ENCODE data around the gene CNGB1. TPM values are rescaled to one million over a fixed set of nuclear protein-coding genes. Genes with fewer than 3 reads are reported as not detected.

The CNGB1 gene
- total RNA-seq, 2 experiments from 2014 or later = not detected

DNA sequence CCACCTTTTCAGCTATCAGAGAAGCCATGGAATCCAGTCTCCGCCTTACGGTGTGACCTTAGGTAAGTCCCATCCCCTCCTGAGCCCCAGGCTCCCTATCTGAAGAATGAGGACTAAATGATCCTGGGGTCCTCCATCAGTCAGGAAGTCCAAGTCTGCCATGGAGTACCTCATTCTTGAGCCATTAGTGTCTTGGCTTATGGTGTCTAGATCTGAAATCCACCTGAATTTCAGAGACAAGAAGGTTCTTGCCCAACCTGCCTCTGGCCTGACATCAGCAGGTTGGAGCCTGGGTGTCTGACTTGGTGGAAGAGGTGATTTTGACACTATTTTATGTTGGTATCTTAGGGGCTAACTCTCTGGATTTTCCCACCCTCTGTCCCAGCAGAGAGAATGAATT is 47.1 kb downstream of the CNGB1 start:
- no peaks in the 10 kb centered on the region for H3K4me1 Mint-ChIP-seq (ENCODE audit: low read depth)
- no peak overlapping the region for H3K27ac ChIP-seq (ENCODE audit: low read depth in 1 of 2, low read length in 2 of 2)
- H3K4me3 Mint-ChIP-seq = no peak overlapping the region

DNA sequence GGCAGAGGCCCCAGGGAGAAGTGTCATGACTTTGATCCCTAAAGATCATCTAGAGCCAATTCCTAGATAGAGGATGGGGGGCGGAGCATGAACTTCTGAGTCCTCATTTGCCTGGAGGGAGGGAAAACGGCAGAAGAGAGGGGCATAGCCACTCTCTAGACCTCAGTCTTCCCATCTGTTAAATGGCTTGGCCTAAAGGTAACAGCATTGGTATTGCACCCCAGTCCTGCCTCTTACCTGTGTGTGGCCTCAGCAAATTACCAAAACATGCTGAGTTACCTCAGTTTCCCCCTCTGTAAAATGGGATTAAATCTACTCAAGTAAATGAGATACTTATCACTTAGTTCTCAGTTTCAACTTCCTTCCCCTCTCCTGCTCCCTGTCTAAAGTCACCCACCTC is 47.5 kb downstream of the CNGB1 start:
- H3K36me3 Mint-ChIP-seq (ENCODE audit: low read depth) = no peaks in the 10 kb centered on the region
- H3K4me3 ChIP-seq (ENCODE audit: low read length) = no peak overlapping the region
- DNase-seq (no peak), ATAC-seq (ENCODE audit: poor library complexity) (no peak)
- POLR2A ChIA-PET = no interaction called here
- H3K4me1 Mint-ChIP-seq (ENCODE audit: low read depth) = no peaks in the 10 kb centered on the region
- intact Hi-C loops (cut with DNase I, micrococcal nuclease) = no loop called here
- peaks cover 0 to 4% of the 10 kb centered on the region in 2 experiments for H3K9me3 ChIP-seq (ENCODE audit: control insufficient read depth in 1 of 2, insufficient read depth in 1 of 2, low read length in 2 of 2)
- no peaks in the 10 kb centered on the region for H3K36me3 ChIP-seq (ENCODE audit: insufficient read depth, low read length)
- no peak overlapping the region for H3K27ac ChIP-seq (ENCODE audit: low read depth in 1 of 2, low read length in 2 of 2)
- TF ChIP-seq, protein P1, sequence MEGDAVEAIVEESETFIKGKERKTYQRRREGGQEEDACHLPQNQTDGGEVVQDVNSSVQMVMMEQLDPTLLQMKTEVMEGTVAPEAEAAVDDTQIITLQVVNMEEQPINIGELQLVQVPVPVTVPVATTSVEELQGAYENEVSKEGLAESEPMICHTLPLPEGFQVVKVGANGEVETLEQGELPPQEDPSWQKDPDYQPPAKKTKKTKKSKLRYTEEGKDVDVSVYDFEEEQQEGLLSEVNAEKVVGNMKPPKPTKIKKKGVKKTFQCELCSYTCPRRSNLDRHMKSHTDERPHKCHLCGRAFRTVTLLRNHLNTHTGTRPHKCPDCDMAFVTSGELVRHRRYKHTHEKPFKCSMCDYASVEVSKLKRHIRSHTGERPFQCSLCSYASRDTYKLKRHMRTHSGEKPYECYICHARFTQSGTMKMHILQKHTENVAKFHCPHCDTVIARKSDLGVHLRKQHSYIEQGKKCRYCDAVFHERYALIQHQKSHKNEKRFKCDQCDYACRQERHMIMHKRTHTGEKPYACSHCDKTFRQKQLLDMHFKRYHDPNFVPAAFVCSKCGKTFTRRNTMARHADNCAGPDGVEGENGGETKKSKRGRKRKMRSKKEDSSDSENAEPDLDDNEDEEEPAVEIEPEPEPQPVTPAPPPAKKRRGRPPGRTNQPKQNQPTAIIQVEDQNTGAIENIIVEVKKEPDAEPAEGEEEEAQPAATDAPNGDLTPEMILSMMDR (IDR thresholded peaks at IDR 0.05) = no peak
- H3K9me3 Mint-ChIP-seq = no peaks in the 10 kb centered on the region
- no peaks in the 10 kb centered on the region for H3K4me1 ChIP-seq (ENCODE audit: insufficient read depth, low read length)
- no peaks in the 10 kb centered on the region for H3K27me3 Mint-ChIP-seq
- CTCF ChIA-PET = no interaction called here
- no peak overlapping the region for H3K27ac Mint-ChIP-seq
- no peaks in the 10 kb centered on the region for H3K27me3 ChIP-seq (ENCODE audit: control insufficient read depth in 1 of 2, insufficient read depth in 2 of 2, low read length in 2 of 2)
- H3K4me3 Mint-ChIP-seq = no peak overlapping the region

More for the DNA sequence above, 47.1 kb downstream of the CNGB1 start:
- ATAC-seq (ENCODE audit: poor library complexity) (no peak), DNase-seq (no peak)
- Histone ChIP-seq H3K27me3 (ENCODE audit: control insufficient read depth in 1 of 2, insufficient read depth in 2 of 2, low read length in 2 of 2) (no peaks in the 10 kb centered on the region), H3K9me3 (ENCODE audit: control insufficient read depth in 1 of 2, insufficient read depth in 1 of 2, low read length in 2 of 2) (peaks cover 0 to 4% of the 10 kb centered on the region in 2 experiments), H3K4me1 (ENCODE audit: insufficient read depth, low read length) (no peaks in the 10 kb centered on the region), H3K36me3 (ENCODE audit: insufficient read depth, low read length) (no peaks in the 10 kb centered on the region), H3K4me3 (ENCODE audit: low read length) (no peak overlapping the region)
- no peaks in the 10 kb centered on the region for H3K9me3 Mint-ChIP-seq
- POLR2A ChIA-PET = no interaction called here
- TF ChIP-seq, protein P1 (IDR thresholded peaks at IDR 0.05) = no peak
- CTCF ChIA-PET = no interaction called here
- no peaks in the 10 kb centered on the region for H3K27me3 Mint-ChIP-seq
- intact Hi-C loops (cut with DNase I, micrococcal nuclease) = no loop called here
- no peak overlapping the region for H3K27ac Mint-ChIP-seq
- no peaks in the 10 kb centered on the region for H3K36me3 Mint-ChIP-seq (ENCODE audit: low read depth)

DNA sequence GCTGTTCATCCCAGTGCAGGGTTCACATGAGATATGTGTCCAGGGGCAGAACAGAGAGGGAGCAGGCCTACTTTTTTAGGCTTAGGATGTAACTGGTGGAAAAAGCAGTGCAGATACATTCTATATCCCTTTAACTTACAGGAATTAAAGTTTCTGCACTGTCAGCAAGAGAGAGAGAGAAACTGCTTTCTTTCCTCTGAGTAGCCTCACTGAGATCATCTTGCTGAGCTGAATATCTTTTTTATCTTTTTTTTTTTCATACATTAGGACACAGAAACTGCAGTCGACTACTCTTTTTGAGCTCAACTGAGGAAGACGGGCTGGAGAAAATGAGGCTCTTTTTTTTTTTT is 50.1 kb downstream of the CNGB1 start:
- TF ChIP-seq, protein P1 (IDR thresholded peaks at IDR 0.05) = no peak
- Histone ChIP-seq H3K9me3 (ENCODE audit: control insufficient read depth in 1 of 2, insufficient read depth in 1 of 2, low read length in 2 of 2) (peaks cover 0 to 4% of the 10 kb centered on the region in 2 experiments), H3K27me3 (ENCODE audit: control insufficient read depth in 1 of 2, insufficient read depth in 2 of 2, low read length in 2 of 2) (no peaks in the 10 kb centered on the region), H3K4me1 (ENCODE audit: insufficient read depth, low read length) (no peaks in the 10 kb centered on the region), H3K36me3 (ENCODE audit: insufficient read depth, low read length) (no peaks in the 10 kb centered on the region), H3K4me3 (ENCODE audit: low read length) (no peak overlapping the region), H3K27ac (ENCODE audit: low read depth in 1 of 2, low read length in 2 of 2) (no peak overlapping the region)
- intact Hi-C loops (cut with DNase I, micrococcal nuclease) = no loop called here
- ChIA-PET CTCF (no interaction called here), POLR2A (interaction anchor here (0.6 kb wide), 1 partner anchor 64 kb away, joined by 4 read pairs; no protein-coding TSS in a partner anchor)
- Mint-ChIP-seq H3K9me3 (no peaks in the 10 kb centered on the region), H3K27ac (no peak overlapping the region), H3K36me3 (ENCODE audit: low read depth) (no peaks in the 10 kb centered on the region), H3K4me1 (ENCODE audit: low read depth) (no peaks in the 10 kb centered on the region), H3K4me3 (no peak overlapping the region), H3K27me3 (no peaks in the 10 kb centered on the region)
- ATAC-seq (ENCODE audit: poor library complexity) (no peak), DNase-seq (no peak)
